ENCODE results near the gene SYTL5.
A peak's percentile ranks its signal among the peaks of the same experiment; 100 is the strongest.
"Not testable (repeated sequence)": the region's sequence is repeated elsewhere in the genome, so short reads cannot be mapped to it uniquely, and the experiment has no call there.

The SYTL5 gene

GRCh38 chrX:37976153-37976552 lies 30.2 kb upstream of the SYTL5 start:
- in situ Hi-C loops (cut with MboI; ENCODE audit: low pct_unique_long_range_greater_than_20kb, low sequenced_read_pairs, unreplicated experiment) = no loop called here
- DNase-seq (ENCODE audit: low spot score) = no peak
- no peak for TF ChIP-seq CTCF (IDR thresholded peaks at IDR 0.05; ENCODE audit: extremely low read depth, insufficient read depth, missing control alignments)

- no peak for DNase-seq (ENCODE audit: low spot score)
- in situ Hi-C loops (cut with MboI; ENCODE audit: low pct_unique_long_range_greater_than_20kb, low sequenced_read_pairs, unreplicated experiment) = no loop called here
These were observed 21.5 kb upstream of the SYTL5 start for GRCh38 chrX:37984880-37985279.

GRCh38 chrX:37986893-37987292 lies 19.5 kb upstream of the SYTL5 start:
- TF ChIP-seq CTCF (IDR thresholded peaks at IDR 0.05; ENCODE audit: extremely low read depth, insufficient read depth, missing control alignments) = no peak
- in situ Hi-C loops (cut with MboI; ENCODE audit: low pct_unique_long_range_greater_than_20kb, low sequenced_read_pairs, unreplicated experiment) = no loop called here
- no peak for DNase-seq (ENCODE audit: low spot score)

More at GRCh38 chrX:37984880-37985279, 21.5 kb upstream of the SYTL5 start:
- TF ChIP-seq CTCF (IDR thresholded peaks at IDR 0.05; ENCODE audit: extremely low read depth, insufficient read depth, missing control alignments) = no peak

GRCh38 chrX:37989304-37989703 lies 17.0 kb upstream of the SYTL5 start:
- DNase-seq (ENCODE audit: low spot score) = no peak
- in situ Hi-C loops (cut with MboI; ENCODE audit: low pct_unique_long_range_greater_than_20kb, low sequenced_read_pairs, unreplicated experiment) = no loop called here
- no peak for TF ChIP-seq CTCF (IDR thresholded peaks at IDR 0.05; ENCODE audit: extremely low read depth, insufficient read depth, missing control alignments)

- in situ Hi-C loops (cut with MboI; ENCODE audit: low pct_unique_long_range_greater_than_20kb, low sequenced_read_pairs, unreplicated experiment); DNase-seq (ENCODE audit: low spot score): not testable (repeated sequence)
These were observed 15.1 kb upstream of the SYTL5 start for GRCh38 chrX:37991303-37991702.

GRCh38 chrX:37993176-37993575 lies 13.2 kb upstream of the SYTL5 start:
- no peak for TF ChIP-seq CTCF (IDR thresholded peaks at IDR 0.05; ENCODE audit: extremely low read depth, insufficient read depth, missing control alignments)
- in situ Hi-C loops (cut with MboI; ENCODE audit: low pct_unique_long_range_greater_than_20kb, low sequenced_read_pairs, unreplicated experiment) = no loop called here

GRCh38 chrX:37993837-37994619 lies 12.3 kb upstream of the SYTL5 start:
- peak; percentile 38 for DNase-seq (ENCODE audit: low spot score)
- in situ Hi-C loops (cut with MboI; ENCODE audit: low pct_unique_long_range_greater_than_20kb, low sequenced_read_pairs, unreplicated experiment) = no loop called here
- no peak for TF ChIP-seq CTCF (IDR thresholded peaks at IDR 0.05; ENCODE audit: extremely low read depth, insufficient read depth, missing control alignments)

More at GRCh38 chrX:37993176-37993575, 13.2 kb upstream of the SYTL5 start:
- no peak for DNase-seq (ENCODE audit: low spot score)
